Aorta (tissue), 5 donors: ENCODE measurements around the gene ARL8B. TPM values are rescaled to one million over a fixed set of nuclear protein-coding genes. Genes with fewer than 3 reads are reported as not detected.
"Not testable (repeated sequence)": the region's sequence is repeated elsewhere in the genome, so short reads cannot be mapped to it uniquely, and the experiment has no call there.

ENCODE experiments used
- ATAC-seq: fragments of 200-7000 bp; cut with Tn5 transposase; one replicate; pipeline ENCODE4 v1.9.1; 2022; ENCODE audit warnings: moderate library complexity; ENCODE audit not compliant: low FRiP score
- DNase-seq, 2 donors: peaks; one replicate each; pipeline ENCODE4 v3.0.0-alpha.2; 2020
- H3K27ac ChIP-seq, 2 donors: one replicate each; pipeline ENCODE4 v1.5.1; 2013; ENCODE audit warnings: low read length in 2 of 2, mild to moderate bottlenecking in 2 of 2, moderate library complexity in 2 of 2, control low read depth in 1 of 2, inconsistent platforms in 1 of 2, low read depth in 1 of 2
- H3K27me3 ChIP-seq, 2 donors: one replicate each; pipeline ENCODE4 v1.6.1; 2013; ENCODE audit warnings: control low read depth in 1 of 2, low read length in 1 of 2, mild to moderate bottlenecking in 1 of 2, moderate library complexity in 1 of 2; ENCODE audit not compliant: insufficient read depth in 2 of 2, control insufficient read depth in 1 of 2
- H3K36me3 ChIP-seq, 2 donors: one replicate each; pipeline ENCODE4 v1.6.1; 2013; ENCODE audit warnings: control low read depth in 1 of 2, low read length in 1 of 2, mild to moderate bottlenecking in 1 of 2; ENCODE audit not compliant: insufficient read depth in 2 of 2, control insufficient read depth in 1 of 2
- H3K4me1 ChIP-seq, 2 donors: one replicate each; pipeline ENCODE4 v1.6.1; 2013; ENCODE audit warnings: low read length in 2 of 2, control low read depth in 1 of 2, mild to moderate bottlenecking in 1 of 2, moderate library complexity in 1 of 2; ENCODE audit not compliant: insufficient read depth in 2 of 2, control insufficient read depth in 1 of 2
- H3K4me3 ChIP-seq, 2 donors: one replicate each; pipeline ENCODE4 v1.5.1; 2013; ENCODE audit warnings: low read length in 2 of 2, control low read depth in 1 of 2, mild to moderate bottlenecking in 1 of 2
- H3K9me3 ChIP-seq: one replicate; pipeline ENCODE4 v1.6.1; 2013; ENCODE audit warnings: mild to moderate bottlenecking, low read length; ENCODE audit not compliant: control insufficient read depth
- WGBS, 2 donors: extraction: QIAGEN DNeasy Blood & Tissue Kit; methylation state at CpG; one replicate each; pipeline ENCODE4 v1.1.7; 2013; 5-methylcytosine and 5-hydroxymethylcytosine counted together
- intact Hi-C, 2 donors: fragments of 100-400 bp; cut with DNase I; formaldehyde crosslinking; loops; one replicate each; pipeline versions ENCODE4 v1.14.2 to v1.15.0; 2022
- polyA plus RNA-seq, 2 donors: library from polyadenylated mRNA; stranded (reverse); fragments of 200-250 nt; gene quantifications; one replicate each; pipeline ENCODE4 v1.2.3, GENCODE V29; 2013
- total RNA-seq, 2 donors: library from RNA; stranded (reverse); fragmentation: NEBNext Ultra II Directional; extraction: Animal tissue kit (Norgen Biotek cat#: 25700); gene quantifications; one replicate each; pipeline ENCODE4 v1.2.1, GENCODE V29; 2021
- donor health status: healthy with polysubstance abuse.
- donor health status: Bipolar disorder and iron deficiency.
- donor health status: DM: no; HTN: no; CAD: no.
- donor health status: DM: no; HTN: no; CAD: no.
- donor health status: DM: yes; HTN: yes; CAD: no.

ARL8B gene
- total and polyA plus RNA-seq, 4 donors, result 44.1 to 61.3 (median 54.8) TPM

- H3K9me3 ChIP-seq, result no peaks in the 10 kb centered on the region
- no peak for DNase-seq
- intact Hi-C loops, result no loop called here
- H3K4me3 ChIP-seq, result no peak overlapping the region
- H3K27ac ChIP-seq, result no peak overlapping the region
- no peaks in the 10 kb centered on the region for H3K4me1 ChIP-seq
- 81 to 85% methylated on average over 3 of the region's 3 CpGs for WGBS, 2 donors
- ATAC-seq, result no peak
- H3K36me3 ChIP-seq, result no peaks in the 10 kb centered on the region
- no peaks in the 10 kb centered on the region for H3K27me3 ChIP-seq
Measured at GRCh38 chr3:5103743-5104142, 18.3 kb upstream of the ARL8B start.

GRCh38 chr3:5105050-5105449 lies 17.0 kb upstream of the ARL8B start:
- Histone ChIP-seq H3K27ac (no peak overlapping the region), H3K4me3 (no peak overlapping the region), H3K27me3 (no peaks in the 10 kb centered on the region), H3K36me3 (no peaks in the 10 kb centered on the region), H3K4me1 (no peaks in the 10 kb centered on the region), H3K9me3 (no peaks in the 10 kb centered on the region)
- ATAC-seq (no peak), DNase-seq (peak in 1 of 2 donors; percentile 67)
- intact Hi-C loops, result no loop called here
- 81 to 83% methylated on average over 7 of the region's 7 CpGs for WGBS, 2 donors

- H3K36me3 ChIP-seq, H3K4me1 ChIP-seq, intact Hi-C loops, H3K9me3 ChIP-seq, H3K4me3 ChIP-seq, ATAC-seq, DNase-seq, H3K27ac ChIP-seq, H3K27me3 ChIP-seq: not testable (repeated sequence)
- WGBS, 2 donors, result 85 to 86% methylated on average over 9 of the region's 9 CpGs
Measured at GRCh38 chr3:5106371-5106770, 15.7 kb upstream of the ARL8B start.

GRCh38 chr3:5106933-5107334 lies 15.2 kb upstream of the ARL8B start:
- WGBS, 2 donors, result 69 to 72% methylated on average over 2 of the region's 2 CpGs
- ATAC-seq, H3K4me1 ChIP-seq, intact Hi-C loops, H3K9me3 ChIP-seq, H3K36me3 ChIP-seq, H3K27me3 ChIP-seq, H3K4me3 ChIP-seq, H3K27ac ChIP-seq, DNase-seq: not testable (repeated sequence)

- ATAC-seq, result no peak
- no peak for DNase-seq
- no peaks in the 10 kb centered on the region for H3K4me1 ChIP-seq
- H3K27me3 ChIP-seq, result no peaks in the 10 kb centered on the region
- H3K36me3 ChIP-seq, result no peaks in the 10 kb centered on the region
- intact Hi-C loops, result no loop called here
- H3K9me3 ChIP-seq, result no peaks in the 10 kb centered on the region
- H3K4me3 ChIP-seq, result no peak overlapping the region
- H3K27ac ChIP-seq, result no peak overlapping the region
- WGBS, 2 donors, result 67 to 70% methylated on average over 3 of the region's 3 CpGs
Measured at GRCh38 chr3:5110337-5110736, 11.8 kb upstream of the ARL8B start.

- WGBS, 2 donors, result 71 to 78% methylated on average over 2 of the region's 2 CpGs
- no peaks in the 10 kb centered on the region for H3K4me1 ChIP-seq
Measured at GRCh38 chr3:5112043-5112442, 10.0 kb upstream of the ARL8B start.

GRCh38 chr3:5113726-5114125 lies 8.4 kb upstream of the ARL8B start:
- DNase-seq, H3K27me3 ChIP-seq, H3K4me1 ChIP-seq, H3K4me3 ChIP-seq, intact Hi-C loops, ATAC-seq, H3K9me3 ChIP-seq, H3K27ac ChIP-seq, H3K36me3 ChIP-seq: not testable (repeated sequence)
- WGBS, 2 donors, result 95% methylated on average over 30 of the region's 30 CpGs

More at GRCh38 chr3:5112043-5112442, 10.0 kb upstream of the ARL8B start:
- H3K4me3 ChIP-seq, result no peak overlapping the region
- DNase-seq, result no peak
- no peaks in the 10 kb centered on the region for H3K9me3 ChIP-seq
- no peak overlapping the region for H3K27ac ChIP-seq
- intact Hi-C loops, result no loop called here
- ATAC-seq, result no peak
- H3K36me3 ChIP-seq, result no peaks in the 10 kb centered on the region
- H3K27me3 ChIP-seq, result no peaks in the 10 kb centered on the region

- 74 to 76% methylated on average over 6 of the region's 6 CpGs for WGBS, 2 donors
- Histone ChIP-seq H3K27ac (no peak overlapping the region), H3K9me3 (no peaks in the 10 kb centered on the region)
Measured at GRCh38 chr3:5115506-5116162, 6.5 kb upstream of the ARL8B start.

GRCh38 chr3:5116538-5116937 lies 5.6 kb upstream of the ARL8B start:
- Histone ChIP-seq H3K4me3 (no peak overlapping the region), H3K9me3 (no peaks in the 10 kb centered on the region), H3K27ac (no peak overlapping the region), H3K36me3 (no peaks in the 10 kb centered on the region), H3K4me1 (no peaks in the 10 kb centered on the region), H3K27me3 (no peaks in the 10 kb centered on the region)
- intact Hi-C loops, result no loop called here
- DNase-seq (no peak), ATAC-seq (no peak)
- 47 to 59% methylated on average over 3 of the region's 3 CpGs for WGBS, 2 donors

More at GRCh38 chr3:5115506-5116162, 6.5 kb upstream of the ARL8B start:
- Histone ChIP-seq H3K27me3 (no peaks in the 10 kb centered on the region), H3K4me3 (no peak overlapping the region), H3K4me1 (no peaks in the 10 kb centered on the region), H3K36me3 (no peaks in the 10 kb centered on the region)
- ATAC-seq (no peak), DNase-seq (no peak)
- intact Hi-C loops, result no loop called here
